ENCODE results near the gene TPD52L1.

TPD52L1 gene

GRCh38 chr6:125175466-125176048, 22.0 kb downstream of the TPD52L1 start:
- DNase-seq (ENCODE audit: low read depth), result no peak

- DNase-seq (ENCODE audit: low read depth), result peak; percentile 27
These were observed 28.9 kb downstream of the TPD52L1 start for GRCh38 chr6:125182237-125183008.

- DNase-seq (ENCODE audit: low read depth), result peak; percentile 71
These were observed 29.8 kb downstream of the TPD52L1 start for GRCh38 chr6:125183391-125183790.

GRCh38 chr6:125188037-125188436, 34.5 kb downstream of the TPD52L1 start:
- DNase-seq (ENCODE audit: low read depth), result peak; percentile 91

GRCh38 chr6:125188594-125189203, 35.1 kb downstream of the TPD52L1 start:
- DNase-seq (ENCODE audit: low read depth), result peak; percentile 40

GRCh38 chr6:125189494-125189893, 35.9 kb downstream of the TPD52L1 start:
- no peak for DNase-seq (ENCODE audit: low read depth)

GRCh38 chr6:125190667-125191066, 37.1 kb downstream of the TPD52L1 start:
- DNase-seq (ENCODE audit: low read depth), result no peak

GRCh38 chr6:125191916-125192609, 38.5 kb downstream of the TPD52L1 start:
- peak; percentile 87 for DNase-seq (ENCODE audit: low read depth)

- no peak for DNase-seq (ENCODE audit: low read depth)
These were observed 39.0 kb downstream of the TPD52L1 start for GRCh38 chr6:125192610-125192930.

- no peak for DNase-seq (ENCODE audit: low read depth)
These were observed 39.6 kb downstream of the TPD52L1 start for GRCh38 chr6:125193208-125193607.

- no peak for DNase-seq (ENCODE audit: low read depth)
These were observed 41.4 kb downstream of the TPD52L1 start for GRCh38 chr6:125194941-125195340.

GRCh38 chr6:125195526-125195925, 42.0 kb downstream of the TPD52L1 start:
- no peak for DNase-seq (ENCODE audit: low read depth)

GRCh38 chr6:125196613-125197012, 43.0 kb downstream of the TPD52L1 start:
- peak; percentile 25 for DNase-seq (ENCODE audit: low read depth)

- DNase-seq (ENCODE audit: low read depth), result peak; percentile 71
These were observed 44.3 kb downstream of the TPD52L1 start for GRCh38 chr6:125197795-125198269.

- no peak for DNase-seq (ENCODE audit: low read depth)
These were observed 44.9 kb downstream of the TPD52L1 start for GRCh38 chr6:125198398-125198937.

- no peak for DNase-seq (ENCODE audit: low read depth)
These were observed 47.4 kb downstream of the TPD52L1 start for GRCh38 chr6:125200941-125201340.

- DNase-seq (ENCODE audit: low read depth), result peak; percentile 90
These were observed 48.6 kb downstream of the TPD52L1 start for GRCh38 chr6:125201961-125202729.

GRCh38 chr6:125203395-125203794, 49.8 kb downstream of the TPD52L1 start:
- peak; percentile 60 for DNase-seq (ENCODE audit: low read depth)

GRCh38 chr6:125205931-125206330, 52.4 kb downstream of the TPD52L1 start:
- DNase-seq (ENCODE audit: low read depth), result peak; percentile 31

- no peak for DNase-seq (ENCODE audit: low read depth)
These were observed 52.8 kb downstream of the TPD52L1 start for GRCh38 chr6:125206389-125206788.

GRCh38 chr6:125207956-125208355, 54.4 kb downstream of the TPD52L1 start:
- peak; percentile 53 for DNase-seq (ENCODE audit: low read depth)
